HepG2 (cell line): ENCODE data around the gene STPG4. TPM values are rescaled to one million over a fixed set of nuclear protein-coding genes. Genes with fewer than 3 reads are reported as not detected.

ENCODE experiments used
- AGO1 ChIP-seq: fragments of 200-400 bp; formaldehyde crosslinking; IDR thresholded peaks from 2 replicates; pipeline ENCODE4 v1.6.1; 2017; ENCODE audit warnings: mild to moderate bottlenecking, low read depth, low read length, moderate library complexity; ENCODE audit not compliant: poor library complexity, severe bottlenecking
- ARNT2 ChIP-seq: sonication (generic); formaldehyde crosslinking; IDR thresholded peaks from 2 replicates; pipeline ENCODE4 v1.8.0; 2022; ENCODE audit warnings: mild to moderate bottlenecking, low read depth, missing genetic modification reagents, moderate library complexity
- EEA1 ChIP-seq: sonication (generic); formaldehyde crosslinking; IDR thresholded peaks from 2 replicates; pipeline ENCODE4 v1.5.1; 2020; ENCODE audit warnings: mild to moderate bottlenecking, missing genetic modification reagents, borderline replicate concordance
- FOXM1 ChIP-seq: sonication (generic); formaldehyde crosslinking; IDR thresholded peaks from 2 replicates; pipeline ENCODE4 v1.5.0; 2020; ENCODE audit warnings: missing genetic modification reagents
- HOXD1 ChIP-seq: sonication (generic); formaldehyde crosslinking; IDR thresholded peaks from 2 replicates; pipeline ENCODE4 v1.5.0; 2020; ENCODE audit warnings: missing genetic modification reagents
- JDP2 ChIP-seq: sonication (generic); formaldehyde crosslinking; IDR thresholded peaks from 2 replicates; pipeline ENCODE4 v1.8.1; 2022; ENCODE audit warnings: missing genetic modification reagents, borderline replicate concordance
- MYNN ChIP-seq: sonication (generic); formaldehyde crosslinking; IDR thresholded peaks from 2 replicates; pipeline ENCODE4 v1.4.0; 2020; ENCODE audit warnings: mild to moderate bottlenecking, low read depth, missing genetic modification reagents
- NFIC ChIP-seq: IDR thresholded peaks from 2 replicates; pipeline ENCODE4 v1.6.1; 2012; ENCODE audit warnings: mild to moderate bottlenecking, low read length, inconsistent platforms
- SIX4 ChIP-seq: sonication (generic); formaldehyde crosslinking; IDR thresholded peaks from 2 replicates; pipeline ENCODE4 v1.4.0; 2020; ENCODE audit warnings: missing genetic modification reagents
- SNAPC2 ChIP-seq: sonication (generic); formaldehyde crosslinking; IDR thresholded peaks from 2 replicates; pipeline ENCODE4 v1.8.1; 2022; ENCODE audit warnings: mild to moderate bottlenecking, missing genetic modification reagents
- SOX5 ChIP-seq: IDR thresholded peaks from 2 replicates; pipeline ENCODE4 v1.6.1; 2016; ENCODE audit warnings: borderline replicate concordance
- SP140L ChIP-seq: sonication (generic); formaldehyde crosslinking; IDR thresholded peaks from 2 replicates; pipeline ENCODE4 v1.4.0; 2020; ENCODE audit warnings: missing genetic modification reagents, borderline replicate concordance
- TOPORS ChIP-seq: sonication (generic); formaldehyde crosslinking; IDR thresholded peaks from 2 replicates; pipeline ENCODE4 v1.8.0; 2023; ENCODE audit warnings: mild to moderate bottlenecking, missing genetic modification reagents
- TRIM22 ChIP-seq: fragments of 450-650 bp; IDR thresholded peaks from 2 replicates; pipeline ENCODE4 v1.6.1; 2017
- ZBTB7B ChIP-seq: sonication (generic); formaldehyde crosslinking; IDR thresholded peaks from 2 replicates; pipeline ENCODE4 v1.4.0; 2020; ENCODE audit warnings: missing genetic modification reagents
- ZHX2 ChIP-seq, 2 experiments: sonication (generic) in 1 of 2; formaldehyde crosslinking in 1 of 2; IDR thresholded peaks; 2 replicates each; pipeline versions ENCODE4 v1.6.1 to v1.9.0; 2014 to 2022; ENCODE audit warnings: antibody characterized with exemption in 1 of 2, borderline replicate concordance in 1 of 2, inconsistent platforms in 1 of 2, low read depth in 1 of 2, missing genetic modification reagents in 1 of 2
- ZMYM2 ChIP-seq: sonication (generic); formaldehyde crosslinking; IDR thresholded peaks from 2 replicates; pipeline ENCODE4 v1.8.0; 2022; ENCODE audit warnings: mild to moderate bottlenecking, missing genetic modification reagents
- ZNF263 ChIP-seq: sonication (generic); formaldehyde crosslinking; IDR thresholded peaks from 2 replicates; pipeline ENCODE4 v1.4.0; 2020; ENCODE audit warnings: missing genetic modification reagents
- ZNF275 ChIP-seq: sonication (generic); formaldehyde crosslinking; IDR thresholded peaks from 2 replicates; pipeline ENCODE4 v1.8.0; 2022; ENCODE audit warnings: missing genetic modification reagents, mild to moderate bottlenecking, inconsistent platforms, borderline replicate concordance
- ZNF282 ChIP-seq: fragments of 450-650 bp; IDR thresholded peaks from 2 replicates; pipeline ENCODE4 v1.6.1; 2018; ENCODE audit not compliant: partially characterized antibody
- ZNF562 ChIP-seq: sonication (generic); formaldehyde crosslinking; IDR thresholded peaks from 2 replicates; pipeline ENCODE4 v1.8.0; 2022; ENCODE audit warnings: missing genetic modification reagents, borderline replicate concordance
- ZNF75D ChIP-seq: sonication (generic); formaldehyde crosslinking; IDR thresholded peaks from 2 replicates; pipeline ENCODE4 v1.8.1; 2023; ENCODE audit warnings: missing genetic modification reagents, mild to moderate bottlenecking, borderline replicate concordance
- ZNF850 ChIP-seq: sonication (generic); formaldehyde crosslinking; conservative IDR thresholded peaks from 2 replicates; pipeline ENCODE4 v1.9.0; 2021; ENCODE audit warnings: mild to moderate bottlenecking, missing genetic modification reagents
- ZNF878 ChIP-seq: sonication (generic); formaldehyde crosslinking; IDR thresholded peaks from 2 replicates; pipeline ENCODE4 v1.8.1; 2023; ENCODE audit warnings: mild to moderate bottlenecking, missing genetic modification reagents, moderate library complexity
- polyA plus RNA-seq, 8 experiments: library from polyadenylated mRNA; depleted of rRNA in 3 of 8; stranded (reverse) in 7 of 8; unstranded in 1 of 8; fragments of >200 nt; fragmentation: Illumina TruSeq in 4 of 8; extraction: Trizol in 4 of 8; gene quantifications; 2 replicates each; pipeline versions ENCODE4 v1.2.1 to v1.2.3, GENCODE V29; 2011 to 2016; ENCODE audit warnings: low read depth in 4 of 8, missing spikeins in 1 of 8, mixed read lengths in 1 of 8; ENCODE audit not compliant: insufficient read depth in 1 of 8
- total RNA-seq, 5 experiments: library from RNA; depleted of rRNA; stranded (reverse); fragments of >200 nt; fragmentation: Illumina TruSeq; extraction: Trizol; gene quantifications; 2 replicates each; pipeline ENCODE4 v1.2.3, GENCODE V29; 2016; ENCODE audit warnings: low read depth in 1 of 5

The STPG4 gene
- total and polyA plus RNA-seq, 2 of the 13 experiments (the other 11 are each of a cell fraction or from before 2014, with no cell fraction given), result 0.11 to 0.15 TPM

- TF ChIP-seq AGO1 (no peak), SNAPC2 (CRISPR knock-in tag) (no peak), ZHX2 (IDR thresholded peaks at IDR 0.05; ENCODE audit: low read depth) (0 out of 2 replicates have a peak, but pooled peaks have one; percentile 37), ZHX2 (CRISPR knock-in tag; IDR thresholded peaks at IDR 0.05; ENCODE audit: borderline replicate concordance) (no peak), MYNN (CRISPR knock-in tag) (no peak), SP140L (CRISPR knock-in tag) (no peak; the same call in 1 of the 2 replicates), ZNF562 (CRISPR knock-in tag) (no peak), JDP2 (no peak), ZMYM2 (CRISPR knock-in tag) (no peak), ZBTB7B (CRISPR knock-in tag) (0 out of 2 replicates have a peak, but pooled peaks have one; percentile 45), ZNF263 (CRISPR knock-in tag) (no peak), HOXD1 (no peak), NFIC (no peak), ARNT2 (CRISPR knock-in tag) (no peak), TOPORS (CRISPR knock-in tag) (no peak), EEA1 (CRISPR knock-in tag) (no peak), FOXM1 (no peak), ZNF878 (CRISPR knock-in tag) (peak; percentile 39; the same call in 1 of the 2 replicates), ZNF75D (no peak), ZNF850 (CRISPR knock-in tag) (no peak), ZNF282 (no peak), ZNF275 (no peak), SIX4 (CRISPR knock-in tag) (no peak), TRIM22 (no peak), SOX5 (CRISPR knock-in tag) (peak; percentile 34; the same call in 1 of the 2 replicates)
Measured at GRCh38 chr2:47129191-47129706, 25.9 kb downstream of the STPG4 start (continued).
